ENCODE data around the gene RELL1.

The RELL1 gene

DNA sequence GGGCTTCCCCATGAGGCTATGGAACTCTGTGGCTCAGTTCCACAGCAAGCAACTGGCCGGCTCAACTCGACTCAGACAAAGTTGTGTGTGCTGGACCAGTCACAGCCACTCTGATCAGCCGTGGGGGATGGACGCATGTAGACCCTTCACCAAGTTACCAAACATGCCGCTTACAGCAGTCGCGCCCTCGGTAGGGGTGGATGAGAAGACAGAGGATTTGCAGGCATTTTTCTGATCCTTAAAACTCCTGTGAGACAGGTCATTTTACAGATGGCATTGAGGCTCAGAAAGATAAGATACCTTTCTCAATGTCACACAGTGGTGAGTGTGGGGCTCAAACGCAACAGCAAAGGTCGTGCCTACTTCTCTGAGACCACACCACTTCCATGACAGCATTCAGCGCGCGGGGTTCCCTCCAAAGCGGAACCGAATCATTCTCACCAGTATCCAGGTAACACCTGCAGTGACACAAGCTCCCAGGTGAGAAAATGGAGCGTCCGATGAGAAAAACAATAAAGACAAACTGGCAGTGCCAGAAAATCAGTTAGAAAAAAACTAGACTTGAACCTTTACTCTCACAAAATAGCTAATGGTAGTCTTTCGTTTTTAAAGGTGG, 83.6 kb downstream of the RELL1 start:
- Histone ChIP-seq H3K36me3 (no peaks in the 10 kb centered on the region), H3K9me3 (no peaks in the 10 kb centered on the region), H3K4me3 (ENCODE audit: low read depth in 1 of 2, low read length in 1 of 2) (no peak overlapping the region), H3K27me3 (no peaks in the 10 kb centered on the region), H3K4me1 (ENCODE audit: control insufficient read depth in 1 of 2, insufficient read depth in 1 of 2, low read depth in 1 of 2, low read length in 1 of 2) (peaks cover 40 to 57% of the 10 kb centered on the region in 2 experiments), H3K27ac (no peak overlapping the region)
- TF ChIP-seq, protein P1, sequence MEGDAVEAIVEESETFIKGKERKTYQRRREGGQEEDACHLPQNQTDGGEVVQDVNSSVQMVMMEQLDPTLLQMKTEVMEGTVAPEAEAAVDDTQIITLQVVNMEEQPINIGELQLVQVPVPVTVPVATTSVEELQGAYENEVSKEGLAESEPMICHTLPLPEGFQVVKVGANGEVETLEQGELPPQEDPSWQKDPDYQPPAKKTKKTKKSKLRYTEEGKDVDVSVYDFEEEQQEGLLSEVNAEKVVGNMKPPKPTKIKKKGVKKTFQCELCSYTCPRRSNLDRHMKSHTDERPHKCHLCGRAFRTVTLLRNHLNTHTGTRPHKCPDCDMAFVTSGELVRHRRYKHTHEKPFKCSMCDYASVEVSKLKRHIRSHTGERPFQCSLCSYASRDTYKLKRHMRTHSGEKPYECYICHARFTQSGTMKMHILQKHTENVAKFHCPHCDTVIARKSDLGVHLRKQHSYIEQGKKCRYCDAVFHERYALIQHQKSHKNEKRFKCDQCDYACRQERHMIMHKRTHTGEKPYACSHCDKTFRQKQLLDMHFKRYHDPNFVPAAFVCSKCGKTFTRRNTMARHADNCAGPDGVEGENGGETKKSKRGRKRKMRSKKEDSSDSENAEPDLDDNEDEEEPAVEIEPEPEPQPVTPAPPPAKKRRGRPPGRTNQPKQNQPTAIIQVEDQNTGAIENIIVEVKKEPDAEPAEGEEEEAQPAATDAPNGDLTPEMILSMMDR (IDR thresholded peaks at IDR 0.05): no peak

DNA sequence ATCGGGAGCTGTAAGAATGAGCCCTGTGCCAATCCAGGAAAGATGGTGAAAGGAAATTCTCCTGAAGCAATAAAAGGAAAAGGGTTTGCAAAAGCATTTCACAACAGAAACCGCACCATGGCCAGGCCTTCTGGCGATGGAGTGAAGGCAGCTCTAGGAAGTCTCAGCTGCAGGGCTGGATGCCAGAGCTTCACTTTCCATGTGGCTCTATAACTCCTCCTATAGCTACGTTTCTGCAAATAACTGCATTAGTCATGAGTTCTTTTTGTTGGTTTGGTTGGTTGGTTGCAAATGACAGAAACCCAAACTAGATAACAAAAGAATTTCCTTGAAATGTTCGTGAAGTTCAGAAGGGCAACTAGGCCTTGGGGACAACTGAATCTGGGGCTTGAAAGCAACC, 84.6 kb downstream of the RELL1 start:
- H3K4me1 ChIP-seq (ENCODE audit: control insufficient read depth in 1 of 2, insufficient read depth in 1 of 2, low read depth in 1 of 2, low read length in 1 of 2): peaks cover 40 to 57% of the 10 kb centered on the region in 2 experiments
- H3K4me3 ChIP-seq (ENCODE audit: low read depth in 1 of 2, low read length in 1 of 2): no peak overlapping the region
- no peaks in the 10 kb centered on the region for H3K9me3 ChIP-seq
- no peaks in the 10 kb centered on the region for H3K36me3 ChIP-seq
- peak overlapping the region; percentile 77 for H3K27ac ChIP-seq
- TF ChIP-seq, protein P1 (IDR thresholded peaks at IDR 0.05): no peak
- H3K27me3 ChIP-seq: no peaks in the 10 kb centered on the region

DNA sequence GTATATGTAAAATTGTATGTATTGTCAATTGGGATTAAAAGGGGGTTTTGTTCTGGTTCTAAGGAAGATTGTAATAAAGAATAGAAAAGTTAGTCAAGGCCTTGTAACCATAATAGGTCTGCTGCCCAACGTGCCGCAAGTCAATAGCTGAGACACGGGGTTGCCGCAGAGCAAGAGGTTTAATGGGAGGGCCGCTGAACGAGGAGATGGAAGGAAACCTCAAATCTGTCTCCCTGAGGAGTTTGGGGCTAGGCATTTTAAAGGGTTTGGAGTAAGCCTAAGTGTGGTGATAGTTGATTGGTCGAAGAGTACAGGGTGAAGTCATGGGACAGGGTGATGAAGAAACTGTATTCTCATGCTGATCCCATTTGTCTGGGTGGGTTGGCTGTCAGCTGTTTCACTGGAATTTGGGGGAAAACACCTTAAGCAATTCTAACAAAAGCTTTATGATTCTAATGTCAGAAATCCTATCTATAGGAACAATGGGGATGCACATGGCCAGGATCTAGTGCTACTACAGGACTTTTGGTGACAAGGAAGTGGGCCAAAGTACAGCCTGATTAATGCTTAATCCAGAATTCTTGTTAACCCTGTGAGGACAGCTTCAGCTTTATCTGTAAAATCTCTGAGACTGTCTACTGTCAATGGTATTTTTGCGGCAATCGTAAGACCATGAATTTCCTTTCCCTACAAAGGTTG, 86.9 kb downstream of the RELL1 start:
- no peaks in the 10 kb centered on the region for H3K36me3 ChIP-seq
- H3K27ac ChIP-seq: no peak overlapping the region
- H3K4me1 ChIP-seq (ENCODE audit: control insufficient read depth in 1 of 2, insufficient read depth in 1 of 2, low read depth in 1 of 2, low read length in 1 of 2): peaks cover 37 to 55% of the 10 kb centered on the region in 2 experiments
- TF ChIP-seq, protein P1 (IDR thresholded peaks at IDR 0.05): no peak
- no peak overlapping the region for H3K4me3 ChIP-seq (ENCODE audit: low read depth in 1 of 2, low read length in 1 of 2)
- H3K27me3 ChIP-seq: no peaks in the 10 kb centered on the region
- H3K9me3 ChIP-seq: no peaks in the 10 kb centered on the region

DNA sequence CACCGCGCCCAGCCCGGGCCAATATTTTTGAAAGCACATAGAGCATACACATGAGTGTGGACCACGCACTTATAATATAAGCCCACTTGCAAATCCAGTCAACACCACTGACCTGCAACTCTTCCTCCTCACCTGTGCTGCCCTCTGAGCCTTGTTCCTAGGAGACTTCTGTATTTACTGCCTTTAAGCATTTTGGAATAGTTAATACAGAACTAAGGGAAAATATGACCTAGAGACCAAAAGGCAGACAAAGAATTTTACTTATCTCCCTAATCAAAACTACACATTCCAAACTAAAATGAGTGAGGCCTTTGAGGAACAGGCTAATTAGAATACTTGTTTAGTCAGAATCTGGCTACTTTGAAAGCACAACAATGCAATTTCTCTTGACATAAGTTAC, 89.1 kb downstream of the RELL1 start:
- Histone ChIP-seq H3K36me3 (no peaks in the 10 kb centered on the region), H3K4me1 (ENCODE audit: control insufficient read depth in 1 of 2, insufficient read depth in 1 of 2, low read depth in 1 of 2, low read length in 1 of 2) (peaks cover 20 to 37% of the 10 kb centered on the region in 2 experiments), H3K9me3 (no peaks in the 10 kb centered on the region), H3K27ac (no peak overlapping the region), H3K4me3 (ENCODE audit: low read depth in 1 of 2, low read length in 1 of 2) (no peak overlapping the region), H3K27me3 (no peaks in the 10 kb centered on the region)
- TF ChIP-seq, protein P1 (IDR thresholded peaks at IDR 0.05): no peak

DNA sequence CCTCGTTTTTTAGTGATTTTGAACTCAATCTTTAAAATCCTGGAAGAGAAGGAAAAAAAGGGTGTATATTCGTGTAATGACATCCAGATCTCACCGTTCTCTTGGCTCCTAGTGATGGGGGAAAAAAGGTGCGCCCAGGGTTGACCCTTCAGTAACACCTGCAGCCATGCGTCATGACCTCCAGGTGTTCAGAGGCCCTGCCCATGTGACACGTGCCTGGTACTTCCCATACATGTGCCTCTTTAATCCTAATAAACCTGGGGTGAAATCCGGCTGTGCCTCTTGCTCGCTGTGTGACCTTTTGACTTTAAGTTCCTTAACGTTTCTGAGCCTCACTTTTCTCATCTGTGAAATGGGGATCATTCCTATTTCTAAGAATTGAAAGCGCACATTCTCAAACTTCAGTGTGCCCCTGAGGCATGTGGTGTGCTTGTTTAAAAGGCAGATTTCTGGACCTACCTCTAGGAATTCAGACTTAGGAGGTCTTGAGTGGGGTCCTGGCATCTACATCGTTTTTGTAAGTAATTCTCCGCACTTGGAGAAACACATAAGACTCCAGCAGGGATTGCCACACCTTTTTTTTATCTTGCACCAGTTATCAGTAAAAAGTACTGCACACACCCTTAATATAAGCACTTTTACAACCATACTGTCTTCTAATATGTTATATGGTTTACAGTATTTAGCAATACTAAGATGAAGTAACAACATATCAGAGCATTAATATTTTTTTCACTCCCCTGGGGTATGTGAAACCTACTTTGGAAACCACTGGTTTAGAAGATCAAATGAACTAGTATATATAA, 90.1 kb downstream of the RELL1 start:
- TF ChIP-seq, protein P1 (IDR thresholded peaks at IDR 0.05): no peak

More for the DNA sequence above, 90.1 kb downstream of the RELL1 start:
- H3K4me1 ChIP-seq (ENCODE audit: control insufficient read depth in 1 of 2, insufficient read depth in 1 of 2, low read depth in 1 of 2, low read length in 1 of 2): peaks cover 10 to 27% of the 10 kb centered on the region in 2 experiments
- H3K4me3 ChIP-seq (ENCODE audit: low read depth in 1 of 2, low read length in 1 of 2): no peak overlapping the region
- no peaks in the 10 kb centered on the region for H3K36me3 ChIP-seq
- no peak overlapping the region for H3K27ac ChIP-seq
- H3K27me3 ChIP-seq: no peaks in the 10 kb centered on the region
- H3K9me3 ChIP-seq: no peaks in the 10 kb centered on the region
